Neuronal stem cell (in vitro differentiated cells): ENCODE data around the gene RUNX1.
"Not testable (repeated sequence)": the region's sequence is repeated elsewhere in the genome, so short reads cannot be mapped to it uniquely, and the experiment has no call there.

Source experiments
- DNase-seq: peaks from one replicate; pipeline ENCODE4 v3.0.0-alpha.2; 2013; ENCODE audit warnings: low spot score
- H2AFZ ChIP-seq: one replicate; pipeline ENCODE4 v1.6.1; 2013; ENCODE audit warnings: mild to moderate bottlenecking, low read length, inconsistent platforms
- H2AK5ac ChIP-seq: 2 replicates; pipeline ENCODE4 v1.6.1; 2013; ENCODE audit warnings: low read depth, mild to moderate bottlenecking, inconsistent platforms, low read length, moderate library complexity, mixed read lengths
- H2BK120ac ChIP-seq: 2 replicates; pipeline ENCODE4 v1.6.1; 2013; ENCODE audit warnings: low read depth, mild to moderate bottlenecking, inconsistent platforms, low read length, moderate library complexity, mixed read lengths
- H2BK12ac ChIP-seq: one replicate; pipeline ENCODE4 v1.6.1; 2013; ENCODE audit warnings: low read length, inconsistent platforms
- H2BK15ac ChIP-seq: 2 replicates; pipeline ENCODE4 v1.6.1; 2013; ENCODE audit warnings: mild to moderate bottlenecking, low read length, inconsistent platforms, mixed read lengths
- H2BK5ac ChIP-seq: one replicate; pipeline ENCODE4 v1.6.1; 2013; ENCODE audit warnings: inconsistent platforms, mild to moderate bottlenecking, low read length, moderate library complexity
- H3K14ac ChIP-seq: one replicate; pipeline ENCODE4 v1.6.1; 2013; ENCODE audit warnings: low read length, inconsistent platforms
- H3K18ac ChIP-seq: 2 replicates; pipeline ENCODE4 v1.6.1; 2013; ENCODE audit warnings: low read length, inconsistent platforms
- H3K23ac ChIP-seq: 2 replicates; pipeline ENCODE4 v1.6.1; 2013; ENCODE audit warnings: low read depth, mild to moderate bottlenecking, mixed read lengths, low read length, inconsistent platforms; ENCODE audit not compliant: poor library complexity
- H3K27ac ChIP-seq: replicated peaks from 3 replicates; pipeline ENCODE4 v1.5.1; 2013; ENCODE audit warnings: low read length, inconsistent platforms
- H3K27me3 ChIP-seq, 3 experiments: 2 replicates each; pipeline ENCODE4 v1.6.1; 2013; ENCODE audit warnings: low read length in 3 of 3, mild to moderate bottlenecking in 2 of 3, inconsistent platforms in 1 of 3, low read depth in 1 of 3, mixed read lengths in 1 of 3, moderate library complexity in 1 of 3; ENCODE audit not compliant: control insufficient read depth in 3 of 3, insufficient read depth in 3 of 3
- H3K36me3 ChIP-seq, 2 donors: replicated peaks in 1 of 2; 2 replicates each; pipeline ENCODE4 v1.6.1; 2013; ENCODE audit warnings: low read length in 2 of 2; ENCODE audit not compliant: control insufficient read depth in 2 of 2, insufficient read depth in 2 of 2
- H3K4ac ChIP-seq: 2 replicates; pipeline ENCODE4 v1.6.1; 2013; ENCODE audit warnings: inconsistent platforms, mild to moderate bottlenecking, low read length, moderate library complexity
- H3K4me1 ChIP-seq, 2 donors: 1 replicate in 1 of 2; 2 replicates in 1 of 2; pipeline ENCODE4 v1.6.1; 2013; ENCODE audit warnings: low read length in 2 of 2, low read depth in 1 of 2; ENCODE audit not compliant: control insufficient read depth in 2 of 2, insufficient read depth in 1 of 2
- H3K4me2 ChIP-seq: one replicate; pipeline ENCODE4 v1.6.1; 2013; ENCODE audit warnings: mild to moderate bottlenecking, low read length, inconsistent platforms; ENCODE audit not compliant: insufficient read depth, poor library complexity, severe bottlenecking
- H3K4me3 ChIP-seq, 2 donors: 2 replicates each; pipeline ENCODE4 v1.5.1; 2013; ENCODE audit warnings: low read length in 2 of 2, mild to moderate bottlenecking in 2 of 2, inconsistent platforms in 1 of 2, moderate library complexity in 1 of 2
- H3K79me1 ChIP-seq: one replicate; pipeline ENCODE4 v1.6.1; 2013; ENCODE audit warnings: low read depth, mild to moderate bottlenecking, inconsistent platforms, low read length, moderate library complexity
- H3K9ac ChIP-seq: one replicate; pipeline ENCODE4 v1.6.1; 2013; ENCODE audit warnings: mild to moderate bottlenecking, low read depth, low read length, inconsistent platforms; ENCODE audit not compliant: poor library complexity
- H3K9me3 ChIP-seq, 2 donors: replicated peaks in 1 of 2; 2 replicates each; pipeline versions ENCODE3 to v1.6.1; 2013; ENCODE audit warnings: low read length in 2 of 2, mild to moderate bottlenecking in 2 of 2, inconsistent platforms in 1 of 2, low read depth in 1 of 2, mixed read lengths in 1 of 2, moderate library complexity in 1 of 2; ENCODE audit not compliant: control insufficient read depth in 2 of 2, insufficient read depth in 1 of 2
- H4K8ac ChIP-seq: one replicate; pipeline ENCODE4 v1.6.1; 2013; ENCODE audit warnings: low read depth, mild to moderate bottlenecking, inconsistent platforms, low read length, moderate library complexity
- H4K91ac ChIP-seq: one replicate; pipeline ENCODE4 v1.6.1; 2013; ENCODE audit warnings: low read length, low read depth, mild to moderate bottlenecking, inconsistent platforms; ENCODE audit not compliant: poor library complexity
- WGBS, 2 donors: extraction: QIAGEN DNeasy Blood & Tissue Kit; methylation state at CpG; one replicate each; pipeline ENCODE4 v1.1.7; 2013; ENCODE audit warnings: missing lambda C conversion rate in 2 of 2, mixed read lengths in 1 of 2; ENCODE audit not compliant: insufficient read length in 2 of 2, insufficient replicate concordance in 1 of 2; ENCODE audit errors: extremely low coverage in 2 of 2; 5-methylcytosine and 5-hydroxymethylcytosine counted together

Gene RUNX1

DNA sequence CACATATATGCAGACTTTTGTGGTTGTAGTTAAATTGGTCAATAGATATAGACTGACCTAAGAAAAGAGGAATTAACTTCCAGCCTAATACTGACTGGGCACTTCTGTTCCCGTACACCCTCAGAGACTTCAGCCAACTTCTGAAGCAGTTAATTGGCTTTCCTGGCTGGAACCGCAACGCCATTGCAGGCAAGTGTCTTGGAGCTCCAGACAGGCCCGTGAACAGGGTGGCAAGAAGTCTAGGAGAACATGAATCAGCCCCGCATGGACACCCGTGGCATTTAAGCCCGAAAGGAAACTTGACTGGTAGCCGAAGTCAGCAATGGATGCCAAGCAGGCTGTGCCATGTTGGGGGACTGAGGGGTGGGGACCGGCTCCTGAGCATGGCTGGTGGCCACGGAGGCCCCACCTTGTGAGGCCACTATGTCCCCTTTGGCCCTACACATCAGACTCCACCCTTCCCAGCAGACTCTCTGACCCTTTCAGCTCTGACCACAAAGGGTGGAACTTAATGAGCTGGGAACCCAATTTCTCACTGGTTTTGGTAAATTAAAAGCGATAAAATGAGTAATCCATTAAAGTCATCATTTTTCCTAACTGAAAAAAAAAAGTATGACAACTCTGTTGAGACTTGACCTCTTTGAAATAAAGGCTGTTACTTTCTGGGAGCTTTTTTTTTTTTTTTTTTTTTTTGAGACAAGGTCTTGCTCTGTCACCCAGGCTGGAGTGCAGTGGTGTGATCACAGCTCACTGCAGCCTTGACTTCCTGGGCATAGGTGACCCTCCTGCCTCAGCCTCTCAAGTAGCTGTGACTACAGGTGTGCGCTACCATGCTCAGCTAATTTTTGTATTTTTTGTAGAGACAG, 54.1 kb downstream of the RUNX1 start:
- H2BK120ac ChIP-seq, result no peak overlapping the region
- no CpG with 5 or more reads among the region's 12 CpGs for WGBS, 2 donors
- no peak overlapping the region for H2AK5ac ChIP-seq
- no peak overlapping the region for H2BK5ac ChIP-seq
- H3K23ac ChIP-seq, result no peak overlapping the region
- no peak overlapping the region for H3K27ac ChIP-seq
- H3K36me3 ChIP-seq, result no peaks in the 10 kb centered on the region
- no peaks in the 10 kb centered on the region for H3K9me3 ChIP-seq
- H3K9ac ChIP-seq, result no peak overlapping the region
- DNase-seq, result no peak
- no peak overlapping the region for H4K91ac ChIP-seq
- H3K4me2 ChIP-seq, result no peak overlapping the region
- no peak overlapping the region for H3K14ac ChIP-seq
- H3K4me1 ChIP-seq, result peaks cover 0 to 6% of the 10 kb centered on the region in 2 donors
- no peaks in the 10 kb centered on the region for H3K27me3 ChIP-seq
- no peak overlapping the region for H2BK15ac ChIP-seq
- no peak overlapping the region for H2BK12ac ChIP-seq
- no peak overlapping the region for H2AFZ ChIP-seq
- no peak overlapping the region for H3K18ac ChIP-seq
- H4K8ac ChIP-seq, result no peak overlapping the region
- H3K79me1 ChIP-seq, result no peaks in the 10 kb centered on the region
- no peak overlapping the region for H3K4ac ChIP-seq
- H3K4me3 ChIP-seq, result no peak overlapping the region

DNA sequence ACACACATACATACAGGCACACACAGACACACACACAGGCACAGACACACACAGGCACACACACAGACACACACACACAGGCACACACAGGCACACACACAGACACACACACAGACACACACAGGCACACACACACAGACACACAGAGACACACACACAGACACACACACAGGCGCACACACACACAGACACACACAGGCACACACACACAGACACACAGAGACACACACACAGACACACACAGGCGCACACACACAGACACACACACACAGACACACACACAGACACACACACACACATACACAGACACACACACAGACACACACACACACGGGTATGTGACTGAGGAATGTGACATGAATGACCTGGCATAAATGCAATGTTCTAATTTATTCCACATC, 55.6 kb downstream of the RUNX1 start:
- not testable (repeated sequence) for H3K79me1 ChIP-seq, H2BK120ac ChIP-seq, H2AFZ ChIP-seq, H3K9me3 ChIP-seq, H4K8ac ChIP-seq, DNase-seq, H3K23ac ChIP-seq, H2AK5ac ChIP-seq, H3K36me3 ChIP-seq, H3K27ac ChIP-seq, H3K4me1 ChIP-seq, H3K14ac ChIP-seq, H2BK5ac ChIP-seq, H3K4me2 ChIP-seq, H2BK15ac ChIP-seq, H3K18ac ChIP-seq, H3K27me3 ChIP-seq, H3K4ac ChIP-seq
- Histone ChIP-seq H4K91ac (peak overlapping the region; percentile 79), H2BK12ac (peak overlapping the region; percentile 50), H3K4me3 (peak overlapping the region in 1 of 2 donors; percentile 65), H3K9ac (peak overlapping the region; percentile 83)
- no CpG with 5 or more reads among the region's 3 CpGs for WGBS, 2 donors

DNA sequence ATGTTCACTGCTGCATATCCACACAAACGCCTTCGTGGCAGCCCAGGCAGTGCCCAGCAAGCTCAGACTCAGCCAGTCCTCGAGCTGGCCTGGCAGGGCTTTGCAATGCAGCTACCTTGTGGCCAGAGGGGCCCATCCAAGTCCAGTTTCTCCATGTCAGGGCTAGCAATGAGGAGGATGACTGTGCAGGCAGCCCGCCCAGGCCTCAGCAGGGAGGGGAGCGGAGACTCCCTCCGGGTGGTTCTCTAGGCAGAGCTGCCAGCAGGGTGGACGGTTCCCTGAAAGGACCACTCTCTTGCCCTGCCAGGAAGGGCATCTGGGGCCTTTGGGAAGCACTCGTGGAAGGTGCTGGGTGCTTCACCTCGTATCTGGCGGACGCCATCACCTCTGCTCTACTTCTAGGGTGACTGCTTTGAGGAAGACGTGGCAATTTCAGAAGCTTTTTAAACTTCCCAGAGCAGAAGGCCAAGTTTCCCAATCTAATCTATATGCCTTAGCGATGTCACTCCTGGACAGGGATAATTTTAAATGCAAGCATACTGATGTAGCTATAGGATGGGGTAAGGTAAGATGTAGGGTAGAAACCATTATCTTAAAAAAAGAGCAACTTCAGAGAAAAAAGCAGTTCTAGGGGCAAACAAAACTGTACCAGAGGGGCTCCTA, 56.2 kb downstream of the RUNX1 start:
- Histone ChIP-seq H3K9me3 (no peaks in the 10 kb centered on the region), H2BK5ac (no peak overlapping the region), H3K23ac (no peak overlapping the region), H3K36me3 (no peaks in the 10 kb centered on the region), H4K91ac (no peak overlapping the region), H3K4ac (no peak overlapping the region), H3K4me2 (no peak overlapping the region), H3K4me1 (peaks cover 0 to 6% of the 10 kb centered on the region in 2 donors), H2AFZ (no peak overlapping the region), H2BK15ac (no peak overlapping the region), H3K79me1 (no peaks in the 10 kb centered on the region), H2AK5ac (no peak overlapping the region), H2BK120ac (no peak overlapping the region), H2BK12ac (no peak overlapping the region), H3K4me3 (no peak overlapping the region), H3K9ac (no peak overlapping the region), H3K18ac (no peak overlapping the region), H3K27me3 (peaks cover 0 to 9% (median 0%) of the 10 kb centered on the region in 3 experiments), H3K14ac (no peak overlapping the region), H3K27ac (no peak overlapping the region), H4K8ac (no peak overlapping the region)
- no peak for DNase-seq
- WGBS, 2 donors, result no CpG with 5 or more reads among the region's 13 CpGs

DNA sequence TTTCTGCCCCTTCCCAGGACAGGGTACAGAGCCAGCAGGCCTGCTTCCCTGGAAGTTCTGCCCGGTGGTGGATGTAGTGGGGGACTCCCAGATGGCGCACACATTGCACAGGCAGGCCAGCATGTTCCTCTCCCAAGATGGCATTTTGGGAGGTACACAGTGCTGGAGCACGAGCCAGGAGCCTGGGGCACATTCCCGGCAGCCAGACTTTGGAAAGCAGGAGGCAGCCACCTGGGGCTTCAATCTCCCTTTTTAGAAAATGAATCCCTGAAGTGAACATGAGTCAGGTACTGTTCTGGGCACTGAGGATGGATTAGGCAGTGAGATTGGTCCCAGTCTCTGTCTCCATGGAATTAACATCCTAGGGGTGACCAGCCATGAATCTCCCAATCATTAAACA, 56.9 kb downstream of the RUNX1 start:
- Histone ChIP-seq H3K23ac (no peak overlapping the region), H3K4me1 (peaks cover 0 to 6% of the 10 kb centered on the region in 2 donors), H3K4me3 (no peak overlapping the region), H2BK12ac (no peak overlapping the region), H2BK15ac (no peak overlapping the region), H2AFZ (no peak overlapping the region), H4K8ac (no peak overlapping the region), H3K4ac (no peak overlapping the region), H3K14ac (no peak overlapping the region), H2AK5ac (no peak overlapping the region), H3K36me3 (no peaks in the 10 kb centered on the region), H3K18ac (no peak overlapping the region), H2BK120ac (no peak overlapping the region), H3K27ac (no peak overlapping the region), H3K27me3 (peaks cover 0 to 15% (median 0%) of the 10 kb centered on the region in 3 experiments), H3K9me3 (no peaks in the 10 kb centered on the region), H4K91ac (no peak overlapping the region), H2BK5ac (no peak overlapping the region), H3K4me2 (no peak overlapping the region), H3K79me1 (no peaks in the 10 kb centered on the region), H3K9ac (no peak overlapping the region)
- DNase-seq, result no peak
- no CpG with 5 or more reads among the region's 4 CpGs for WGBS, 2 donors
